Kidney glomerular epithelial cell (primary cell): ENCODE measurements around the gene FFAR3.

Experiments used
- DNase-seq: peaks from one replicate; lab custom pipeline; 2025; lab: John Stamatoyannopoulos, UW

FFAR3 gene

GRCh38 chr19:35330475-35330874 is 27.8 kb upstream of the FFAR3 start:
- no peak for DNase-seq

- DNase-seq = no peak
These were observed 26.6 kb upstream of the FFAR3 start for GRCh38 chr19:35331551-35332214.

GRCh38 chr19:35332817-35333216 is 25.4 kb upstream of the FFAR3 start:
- DNase-seq = no peak

GRCh38 chr19:35334144-35334753 is 24.0 kb upstream of the FFAR3 start:
- no peak for DNase-seq

- DNase-seq = no peak
These were observed 21.9 kb upstream of the FFAR3 start for GRCh38 chr19:35336166-35336955.

- no peak for DNase-seq
These were observed 20.9 kb upstream of the FFAR3 start for GRCh38 chr19:35337097-35337983.

- no peak for DNase-seq
These were observed 20.3 kb upstream of the FFAR3 start for GRCh38 chr19:35337984-35338296.

GRCh38 chr19:35340431-35340830 is 17.8 kb upstream of the FFAR3 start:
- no peak for DNase-seq

- no peak for DNase-seq
These were observed 17.3 kb upstream of the FFAR3 start for GRCh38 chr19:35341006-35341405.

- DNase-seq = no peak
These were observed 16.6 kb upstream of the FFAR3 start for GRCh38 chr19:35341565-35342225.

GRCh38 chr19:35342430-35342829 is 15.8 kb upstream of the FFAR3 start:
- DNase-seq = no peak

- no peak for DNase-seq
These were observed 13.7 kb upstream of the FFAR3 start for GRCh38 chr19:35344511-35345031.

GRCh38 chr19:35345671-35346111 is 12.6 kb upstream of the FFAR3 start:
- no peak for DNase-seq

GRCh38 chr19:35346193-35347052 is 11.8 kb upstream of the FFAR3 start:
- DNase-seq = no peak

GRCh38 chr19:35347171-35347929 is 10.9 kb upstream of the FFAR3 start, which contains the start of gene FFAR1:
TSS of gene FFAR1 (plus strand) at chr19:35347902. CDS start at chr19:35351552, 3,650 bp downstream.
- no peak for DNase-seq

GRCh38 chr19:35347930-35348298 is 10.3 kb upstream of the FFAR3 start:
- DNase-seq = no peak

- DNase-seq = no peak
These were observed 9.2 kb upstream of the FFAR3 start for GRCh38 chr19:35348911-35349611.

GRCh38 chr19:35349614-35350521 is 8.4 kb upstream of the FFAR3 start:
- DNase-seq = no peak
